Naive thymus-derived CD4-positive, alpha-beta T cell (primary cell): ENCODE results near the gene LIN9. TPM values are rescaled to one million over a fixed set of nuclear protein-coding genes. Genes with fewer than 3 reads are reported as not detected.

Experiments
- ATAC-seq: fragments of 150-1000 bp; cut with Tn5 transposase; 2 replicates; pipeline ENCODE4 v1.10.0; 2021; ENCODE audit warnings: mild to moderate bottlenecking, moderate library complexity
- CTCF ChIA-PET: fragments of 350-600 bp; sonication (Branson Sonifier 250); formaldehyde crosslinking; loops from one replicate; lab custom pipeline; 2021; ENCODE audit warnings: antibody characterized with exemption; lab: Charles Lee
- POLR2A ChIA-PET: fragments of 350-600 bp; sonication (Branson Sonifier 250); formaldehyde crosslinking; loops from one replicate; lab custom pipeline; 2021; ENCODE audit warnings: antibody characterized with exemption, inconsistent platforms; lab: Charles Lee
- DNase-seq, 9 donors: peaks; one replicate each; pipeline versions ENCODE4 v3.0.0 to v3.0.0-alpha.2; 2020 to 2022; ENCODE audit warnings: mixed read lengths in 1 of 9
- H3K27ac ChIP-seq: one replicate; pipeline ENCODE4 v1.7.0; 2013; ENCODE audit warnings: mild to moderate bottlenecking, low read depth, low read length, moderate library complexity
- H3K27me3 ChIP-seq, 2 donors: one replicate each; pipeline ENCODE4 v1.7.0; 2013; ENCODE audit warnings: low read length in 2 of 2, mild to moderate bottlenecking in 2 of 2, moderate library complexity in 2 of 2; ENCODE audit not compliant: control insufficient read depth in 2 of 2, insufficient read depth in 2 of 2
- H3K36me3 ChIP-seq, 3 experiments: 1 replicate in 2 of 3; 2 replicates in 1 of 3; pipeline ENCODE4 v1.7.0; 2013; ENCODE audit warnings: low read length in 3 of 3, mild to moderate bottlenecking in 3 of 3, moderate library complexity in 1 of 3; ENCODE audit not compliant: insufficient read depth in 3 of 3, control insufficient read depth in 2 of 3
- H3K4me1 ChIP-seq, 2 donors: one replicate each; pipeline ENCODE4 v1.7.0; 2013; ENCODE audit warnings: low read length in 2 of 2, mild to moderate bottlenecking in 2 of 2, moderate library complexity in 1 of 2; ENCODE audit not compliant: control insufficient read depth in 2 of 2, insufficient read depth in 2 of 2
- H3K4me3 ChIP-seq: 2 replicates; pipeline ENCODE4 v1.7.0; 2013; ENCODE audit warnings: mild to moderate bottlenecking, low read length
- H3K9me3 ChIP-seq, 3 experiments: 1 replicate in 2 of 3; 2 replicates in 1 of 3; pipeline ENCODE4 v1.7.0; 2013; ENCODE audit warnings: low read length in 3 of 3; ENCODE audit not compliant: control insufficient read depth in 2 of 3
- H3K27ac Mint-ChIP-seq, 9 donors: one replicate each; pipeline ENCODE4 v1.8.0; 2020 to 2022; ENCODE audit warnings: mixed read lengths in 9 of 9, mild to moderate bottlenecking in 8 of 9, moderate library complexity in 5 of 9, inconsistent platforms in 2 of 9
- H3K27me3 Mint-ChIP-seq, 5 donors: one replicate each; pipeline ENCODE4 v1.8.0; 2021 to 2022; ENCODE audit warnings: mixed read lengths in 5 of 5, mild to moderate bottlenecking in 1 of 5
- H3K36me3 Mint-ChIP-seq, 5 donors: one replicate each; pipeline ENCODE4 v1.8.0; 2020 to 2022; ENCODE audit warnings: mixed read lengths in 5 of 5, mild to moderate bottlenecking in 3 of 5, inconsistent platforms in 1 of 5
- H3K4me1 Mint-ChIP-seq, 7 donors: one replicate each; pipeline ENCODE4 v1.8.0; 2020 to 2022; ENCODE audit warnings: mixed read lengths in 7 of 7, mild to moderate bottlenecking in 3 of 7, inconsistent platforms in 1 of 7
- H3K4me3 Mint-ChIP-seq, 10 donors: one replicate each; pipeline ENCODE4 v1.8.0; 2020 to 2022; ENCODE audit warnings: mild to moderate bottlenecking in 10 of 10, mixed read lengths in 10 of 10, moderate library complexity in 6 of 10, inconsistent platforms in 2 of 10
- H3K9me3 Mint-ChIP-seq, 11 donors: one replicate each; pipeline ENCODE4 v1.8.0; 2020 to 2022; ENCODE audit warnings: mixed read lengths in 11 of 11, mild to moderate bottlenecking in 4 of 11, inconsistent platforms in 1 of 11, moderate library complexity in 1 of 11
- intact Hi-C, 2 donors: fragments of 100-400 bp; cut with micrococcal nuclease; formaldehyde crosslinking; loops; one replicate each; pipeline ENCODE4 v1.15.1; 2023
- polyA plus RNA-seq, 2 donors: library from polyadenylated mRNA; unstranded; fragments of 300-500 nt; fragmentation: Illumina TruSeq; gene quantifications; one replicate each; pipeline ENCODE4 v1.2.3, GENCODE V29; 2021
- total RNA-seq, 6 experiments: library from RNA in 5 of 6; stranded (reverse) in 5 of 6; gene quantifications; 1 replicate in 5 of 6; 2 replicates in 1 of 6; pipeline ENCODE4 v1.2.3 and lab custom pipeline; 2021 to 2026

The LIN9 gene
- total and polyA plus RNA-seq, 7 experiments from 2014 or later, result 2.0 to 8.0 (median 5.0) TPM

GRCh38 chr1:226311376-226311775 lies 2.4 kb upstream of the LIN9 start:
- DNase-seq (no peak), ATAC-seq (no peak)
- Mint-ChIP-seq H3K9me3 (peaks cover 0 to 5% (median 0%) of the 10 kb centered on the region in 11 donors), H3K27me3 (peaks cover 6 to 42% (median 16%) of the 10 kb centered on the region in 5 donors), H3K4me3 (no peak overlapping the region), H3K4me1 (peaks cover 0 to 24% (median 14%) of the 10 kb centered on the region in 7 donors), H3K36me3 (no peaks in the 10 kb centered on the region), H3K27ac (no peak overlapping the region)
- H3K4me3 ChIP-seq, result no peak overlapping the region
- no peak overlapping the region for H3K27ac ChIP-seq
- H3K36me3 ChIP-seq, result peaks cover 0 to 4% (median 0%) of the 10 kb centered on the region in 3 experiments
- H3K27me3 ChIP-seq, result peaks cover 0 to 4% of the 10 kb centered on the region in 2 donors
- ChIA-PET POLR2A (no interaction called here), CTCF (interaction anchor here (1.4 kb wide), 1 partner anchor 186 kb away, joined by 3 read pairs; no protein-coding TSS in a partner anchor)
- intact Hi-C loops, result no loop called here
- peaks cover 5% of the 10 kb centered on the region in 2 donors for H3K4me1 ChIP-seq
- H3K9me3 ChIP-seq, result no peaks in the 10 kb centered on the region

DNA sequence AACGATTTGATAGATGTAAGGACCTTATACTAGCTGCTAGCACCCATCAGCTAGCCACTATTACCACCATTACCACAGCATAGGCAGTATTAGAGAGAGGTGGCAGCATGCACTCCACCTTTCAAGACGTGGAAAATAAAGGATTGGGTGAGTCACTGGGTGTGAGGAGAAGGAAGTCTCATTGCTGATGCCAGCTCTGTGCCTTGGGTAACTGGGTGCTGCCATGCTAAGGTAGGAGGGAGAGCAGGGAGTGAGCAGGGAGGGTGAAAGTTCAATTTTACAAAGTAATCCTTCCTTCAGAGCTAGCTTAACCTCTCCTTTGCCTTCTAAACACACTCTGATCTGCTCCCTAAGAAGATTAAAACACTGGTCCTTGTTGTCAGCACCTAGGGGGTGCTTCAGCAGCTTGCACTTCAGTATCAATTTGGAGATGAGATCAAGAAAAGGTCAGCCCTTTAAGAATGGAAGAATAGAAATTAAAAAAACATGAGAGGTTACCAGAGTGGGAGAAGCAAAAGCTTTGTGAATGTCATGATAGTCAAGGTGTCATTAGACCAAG lies 1.8 kb upstream of the LIN9 start:
- peak overlapping the region in 4 of 10 donors; percentile 0 to 94 (median 59) for H3K4me3 Mint-ChIP-seq
- POLR2A ChIA-PET, result no interaction called here
- intact Hi-C loops, result no loop called here

GRCh38 chr1:226310245-226310540 lies 1.2 kb upstream of the LIN9 start:
- ChIA-PET POLR2A (interaction anchor here (1.7 kb wide), 1 partner anchor 97 kb away, joined by 8 read pairs; the partner anchor contains the start of gene PARP1), CTCF (interaction anchor here (1.4 to 1.5 kb wide), 2 partner anchors 184 to 237 kb away, joined by 3 to 4 read pairs; no protein-coding TSS in a partner anchor)
- H3K27me3 ChIP-seq, result peaks cover 0 to 4% of the 10 kb centered on the region in 2 donors
- H3K4me1 Mint-ChIP-seq, result peaks cover 8 to 33% (median 18%) of the 10 kb centered on the region in 7 donors
- no peaks in the 10 kb centered on the region for H3K9me3 ChIP-seq
- H3K27ac ChIP-seq, result no peak overlapping the region
- no peak overlapping the region for H3K4me3 ChIP-seq
- intact Hi-C loops, result no loop called here
- peaks cover 0 to 4% (median 0%) of the 10 kb centered on the region in 3 experiments for H3K36me3 ChIP-seq
- peaks cover 5% of the 10 kb centered on the region in 2 donors for H3K4me1 ChIP-seq
- H3K27me3 Mint-ChIP-seq, result peaks cover 5 to 31% (median 15%) of the 10 kb centered on the region in 5 donors
- ATAC-seq (no peak), DNase-seq (no peak)
- H3K27ac Mint-ChIP-seq, result peak overlapping the region in 2 of 9 donors; percentile 5 to 43
- H3K36me3 Mint-ChIP-seq, result no peaks in the 10 kb centered on the region
- peaks cover 0 to 5% (median 0%) of the 10 kb centered on the region in 11 donors for H3K9me3 Mint-ChIP-seq
- H3K4me3 Mint-ChIP-seq, result peak overlapping the region; percentile 1 to 94 (median 76)

More for the DNA sequence above, 1.8 kb upstream of the LIN9 start:
- peaks cover 5 to 36% (median 16%) of the 10 kb centered on the region in 5 donors for H3K27me3 Mint-ChIP-seq
- ATAC-seq (no peak), DNase-seq (no peak)
- CTCF ChIA-PET, result interaction anchor here (1.4 kb wide), 1 partner anchor 185 kb away, joined by 3 read pairs; no protein-coding TSS in a partner anchor
- Histone ChIP-seq H3K27ac (no peak overlapping the region), H3K9me3 (no peaks in the 10 kb centered on the region), H3K36me3 (peaks cover 0 to 4% (median 0%) of the 10 kb centered on the region in 3 experiments), H3K27me3 (peaks cover 0 to 4% of the 10 kb centered on the region in 2 donors), H3K4me1 (peaks cover 5% of the 10 kb centered on the region in 2 donors), H3K4me3 (no peak overlapping the region)
- peaks cover 0 to 5% (median 0%) of the 10 kb centered on the region in 11 donors for H3K9me3 Mint-ChIP-seq
- H3K4me1 Mint-ChIP-seq, result peaks cover 3 to 28% (median 16%) of the 10 kb centered on the region in 7 donors
- H3K27ac Mint-ChIP-seq, result peak overlapping the region in 1 of 9 donors; percentile 5
- no peaks in the 10 kb centered on the region for H3K36me3 Mint-ChIP-seq

- Mint-ChIP-seq H3K36me3 (no peaks in the 10 kb centered on the region), H3K9me3 (peaks cover 0 to 5% (median 0%) of the 10 kb centered on the region in 11 donors), H3K4me1 (peaks cover 9 to 33% (median 19%) of the 10 kb centered on the region in 7 donors), H3K27me3 (peaks cover 5 to 27% (median 15%) of the 10 kb centered on the region in 5 donors), H3K4me3 (peak overlapping the region; percentile 73 to 94 (median 80)), H3K27ac (peak overlapping the region in 4 of 9 donors; percentile 13 to 84 (median 63))
- CTCF ChIA-PET, result interaction anchor here (1.1 to 1.5 kb wide), 2 partner anchors 184 to 238 kb away, joined by 3 to 4 read pairs; no protein-coding TSS in a partner anchor
- intact Hi-C loops, result loop anchor here (1.0 to 10.0 kb wide), 10 partner anchors 23 to 865 kb away; partner anchors contain the start of genes H3-3A (in 2 of the 2), ACBD3 (in 1 of the 2) and COQ8A (in 1 of the 2)
- H3K27ac ChIP-seq, result no peak overlapping the region
- no peaks in the 10 kb centered on the region for H3K9me3 ChIP-seq
- H3K4me3 ChIP-seq, result peak overlapping the region; percentile 61
- peaks cover 0 to 4% (median 0%) of the 10 kb centered on the region in 3 experiments for H3K36me3 ChIP-seq
- POLR2A ChIA-PET, result interaction anchor here (0.7 to 1.7 kb wide), 8 partner anchors 10 to 432 kb away, joined by 3 to 8 read pairs (median 3); partner anchors contain the start of genes PARP1 and SDE2
- ATAC-seq (peak; percentile 62), DNase-seq (peak in 2 of 9 donors; percentile 11 to 42)
- H3K4me1 ChIP-seq, result peaks cover 5% of the 10 kb centered on the region in 2 donors
- H3K27me3 ChIP-seq, result peaks cover 0 to 4% of the 10 kb centered on the region in 2 donors
Observed at GRCh38 chr1:226309398-226310244, 657 bp upstream of the LIN9 start.

DNA sequence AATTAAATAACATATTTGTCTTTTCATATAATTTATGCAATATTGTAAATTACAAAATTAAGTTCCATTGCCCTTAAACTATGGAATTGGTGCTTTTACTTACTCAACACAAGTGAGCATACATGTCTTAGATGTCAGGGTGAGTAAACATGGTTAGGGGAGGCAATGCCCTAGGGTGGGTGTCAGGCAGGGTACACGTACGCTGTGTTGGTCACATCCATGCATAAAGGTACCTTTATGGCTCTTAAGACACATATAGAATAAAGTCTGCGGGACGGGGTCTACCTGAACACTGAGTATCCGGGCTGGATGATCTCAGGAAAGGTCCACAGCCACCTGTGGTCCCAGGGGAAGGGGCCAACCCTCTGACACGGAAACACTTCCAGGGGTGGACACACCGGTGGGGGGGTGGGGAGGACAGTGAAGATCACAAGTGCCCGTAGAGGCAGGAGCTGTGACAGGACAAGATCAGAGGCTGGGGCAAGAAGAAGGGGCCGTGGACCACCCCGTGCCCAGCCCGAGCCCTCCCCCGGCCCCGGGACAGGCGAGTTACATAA lies 720 bp downstream of the LIN9 start:
- ChIA-PET CTCF (interaction anchor here (0.8 to 1.2 kb wide), 2 partner anchors 25 to 881 kb away, joined by 3 to 5 read pairs; partner anchors contain the start of gene LBR), POLR2A (interaction anchor here (1.0 to 1.7 kb wide), 4 partner anchors 29 to 309 kb away, joined by 3 to 8 read pairs (median 3); partner anchors contain the start of genes PARP1 and SDE2)
- H3K27ac ChIP-seq, result peak overlapping the region; percentile 76
- DNase-seq (peak in 1 of 9 donors; percentile 16), ATAC-seq (no peak)
- peak overlapping the region; percentile 99 for H3K4me3 ChIP-seq
- H3K9me3 Mint-ChIP-seq, result no peaks in the 10 kb centered on the region
- peaks cover 5% of the 10 kb centered on the region in 2 donors for H3K4me1 ChIP-seq
- intact Hi-C loops, result loop anchor here (2.0 to 10.0 kb wide), 8 partner anchors 25 to 863 kb away; partner anchors contain the start of genes H3-3A (in 2 of the 2) and ACBD3 (in 1 of the 2)
- peak overlapping the region; percentile 88 to 95 (median 92) for H3K4me3 Mint-ChIP-seq
- H3K9me3 ChIP-seq, result no peaks in the 10 kb centered on the region
- peaks cover 3 to 16% (median 8%) of the 10 kb centered on the region in 5 donors for H3K27me3 Mint-ChIP-seq
- peaks cover 0 to 4% of the 10 kb centered on the region in 2 donors for H3K27me3 ChIP-seq
- H3K4me1 Mint-ChIP-seq, result peaks cover 14 to 39% (median 23%) of the 10 kb centered on the region in 7 donors
- H3K36me3 ChIP-seq, result peaks cover 0 to 4% (median 0%) of the 10 kb centered on the region in 3 experiments
- H3K27ac Mint-ChIP-seq, result peak overlapping the region; percentile 34 to 97 (median 85)
- peaks cover 0 to 1% (median 0%) of the 10 kb centered on the region in 5 donors for H3K36me3 Mint-ChIP-seq
